GM12878 (cell line): Measurements from ENCODE around the gene MDM4. TPM values are rescaled to one million over a fixed set of nuclear protein-coding genes. Genes with fewer than 3 reads are reported as not detected.

Experiments used
- ATAC-seq: fragments of 200-7000 bp; cut with Tn5 transposase; 3 replicates; pipeline ENCODE4 v1.9.1; 2020; ENCODE audit warnings: mild to moderate bottlenecking, moderate library complexity
- BruUV-seq: library from RNA; stranded (reverse); fragments of 400-500 nt; replicated peaks from 2 replicates; lab custom pipeline; 2021; lab: Mats Ljungman, UMichigan
- CTCF ChIA-PET: fragments of 300-600 bp; sonication (Branson Sonifier 250); formaldehyde crosslinking; extraction: SDS; loops from one replicate; lab custom pipeline; 2021; ENCODE audit warnings: inconsistent platforms; lab: Yijun Ruan, JAX
- POLR2A ChIA-PET: fragments of 350-600 bp; formaldehyde crosslinking; extraction: SDS; loops from one replicate; lab custom pipeline; 2021; ENCODE audit warnings: inconsistent platforms; lab: Charles Lee
- RAD21 ChIA-PET: fragments of 300-600 bp; sonication (Branson Sonifier 250); formaldehyde crosslinking; loops from one replicate; lab custom pipeline; 2023; ENCODE audit warnings: antibody characterized with exemption; ENCODE audit not compliant: unreplicated experiment; lab: Charles Lee
- SMC1A ChIA-PET: fragments of 300-600 bp; sonication (Branson Sonifier 250); formaldehyde crosslinking; loops from one replicate; lab custom pipeline; 2023; ENCODE audit not compliant: unreplicated experiment, uncharacterized antibody; lab: Charles Lee
- DNase-seq: peaks from one replicate; pipeline ENCODE4 v3.0.0-alpha.2; 2011; ENCODE audit warnings: low read depth, low spot score
- FAIRE-seq: peaks from 3 replicates; lab custom pipeline; 2011; peaks lifted over from hg19 to GRCh38; lab: Jason Lieb, UNC
- H2AFZ ChIP-seq: 2 replicates; pipeline ENCODE4 v1.6.0; 2011; ENCODE audit warnings: low read depth, low read length, control low read depth; ENCODE audit not compliant: control insufficient read depth
- H3K27ac ChIP-seq: 2 replicates; pipeline ENCODE4 v1.5.1; 2011; ENCODE audit warnings: control low read depth; ENCODE audit not compliant: control insufficient read depth, insufficient read depth
- H3K27me3 ChIP-seq, 2 experiments: replicated peaks in 1 of 2; 2 replicates each; pipeline versions ENCODE4 v1.6.0 to v1.6.1; 2011; ENCODE audit warnings: low read length in 1 of 2; ENCODE audit not compliant: control insufficient read depth in 2 of 2, insufficient read depth in 2 of 2
- H3K36me3 ChIP-seq, 2 experiments: 2 replicates each; pipeline ENCODE4 v1.5.1; 2011; ENCODE audit warnings: low read length in 1 of 2; ENCODE audit not compliant: control insufficient read depth in 2 of 2, insufficient read depth in 2 of 2
- H3K4me1 ChIP-seq: 2 replicates; pipeline ENCODE4 v1.6.1; 2011; ENCODE audit warnings: mild to moderate bottlenecking, low read length, moderate library complexity, mixed read lengths; ENCODE audit not compliant: control insufficient read depth, insufficient read depth
- H3K4me2 ChIP-seq: 2 replicates; pipeline ENCODE4 v1.6.0; 2011; ENCODE audit warnings: control low read depth; ENCODE audit not compliant: control insufficient read depth, insufficient read depth
- H3K4me3 ChIP-seq: fragments of 200-600 bp; sonication (generic); 2 replicates; pipeline ENCODE4 v1.5.1; 2016
- H3K79me2 ChIP-seq: 2 replicates; pipeline ENCODE4 v1.6.0; 2011; ENCODE audit warnings: low read length; ENCODE audit not compliant: control insufficient read depth, insufficient read depth
- H3K9ac ChIP-seq: 2 replicates; pipeline ENCODE4 v1.8.0; 2011; ENCODE audit warnings: low read length, control low read depth, mixed read lengths; ENCODE audit not compliant: control insufficient read depth, insufficient read depth
- H3K9me3 ChIP-seq: replicated peaks from 3 replicates; pipeline ENCODE4 v1.5.1; 2011; ENCODE audit warnings: mild to moderate bottlenecking, low read length; ENCODE audit not compliant: control insufficient read depth, insufficient read depth
- H4K20me1 ChIP-seq: 2 replicates; pipeline ENCODE4 v1.6.0; 2011; ENCODE audit not compliant: control insufficient read depth, insufficient read depth
- BACH1 ChIP-seq: fragments of 450-650 bp; IDR thresholded peaks from 2 replicates; pipeline ENCODE4 v1.6.1; 2017; ENCODE audit warnings: mild to moderate bottlenecking, borderline replicate concordance
- CREM ChIP-seq: IDR thresholded peaks from 2 replicates; pipeline ENCODE4 v1.6.1; 2014; ENCODE audit warnings: antibody characterized with exemption, low read depth
- DPF2 ChIP-seq: fragments of 450-650 bp; IDR thresholded peaks from 2 replicates; pipeline ENCODE4 v1.6.1; 2017; ENCODE audit warnings: mild to moderate bottlenecking
- FOS ChIP-seq: IDR thresholded peaks from 3 replicates; pipeline ENCODE4 v1.6.1; 2011; ENCODE audit warnings: borderline replicate concordance; ENCODE audit not compliant: insufficient read length; ENCODE audit errors: extremely low read depth
- NR2F1 ChIP-seq: fragments of 450-650 bp; conservative IDR thresholded peaks from 2 replicates; pipeline ENCODE4 v1.6.1; 2017; ENCODE audit warnings: mild to moderate bottlenecking
- POLR2A ChIP-seq: IDR thresholded peaks from 2 replicates; pipeline ENCODE4 v1.6.1; 2011; ENCODE audit warnings: low read depth, mild to moderate bottlenecking, low read length
- RB1 ChIP-seq: fragments of 450-650 bp; formaldehyde crosslinking; IDR thresholded peaks from 2 replicates; pipeline ENCODE4 v1.6.1; 2017; ENCODE audit warnings: mild to moderate bottlenecking, borderline replicate concordance
- SPI1 ChIP-seq: IDR thresholded peaks from 2 replicates; pipeline ENCODE4 v1.6.1; 2011; ENCODE audit warnings: low read depth, mild to moderate bottlenecking, low read length, moderate library complexity, borderline replicate concordance; ENCODE audit not compliant: insufficient read depth
- WGBS: methylation state at CpG from one replicate; pipeline ENCODE4 v1.1.6; 2016; ENCODE audit warnings: low lambda C conversion rate; ENCODE audit not compliant: insufficient replicate concordance, insufficient coverage; ENCODE audit errors: missing lambda C conversion rate; 5-methylcytosine and 5-hydroxymethylcytosine counted together
- in situ Hi-C: fragments of 300-500 bp; cut with MboI; formaldehyde crosslinking; loops from 9 replicates; pipeline ENCODE4 v1.14.3; 2018; ENCODE audit warnings: mixed read lengths
- intact Hi-C: fragments of 100-400 bp; cut with micrococcal nuclease; formaldehyde crosslinking; loops from one replicate; pipeline ENCODE4 v1.14.2; 2022; ENCODE audit not compliant: unreplicated experiment
- polyA plus RNA-seq, 11 experiments: library from polyadenylated mRNA; depleted of rRNA in 4 of 11; unstranded in 6 of 11; stranded (reverse) in 5 of 11; fragments of >200 nt; fragmentation: Nextera tagmentation in 4 of 11; fragmentation: Illumina TruSeq in 1 of 11; extraction: Ambion mirVana in 4 of 11; extraction: Trizol in 1 of 11; gene quantifications; 1 replicate in 1 of 11; 2 replicates in 10 of 11; pipeline versions ENCODE4 v1.2.1 to v1.2.3, GENCODE V29; 2011 to 2016; ENCODE audit warnings: inconsistent platforms in 2 of 11, missing spikeins in 2 of 11, low read depth in 1 of 11
- total RNA-seq, 4 experiments: library from RNA; depleted of rRNA in 3 of 4; stranded (reverse); fragments of >200 nt in 3 of 4; fragmentation: Illumina TruSeq in 1 of 4; extraction: Trizol in 1 of 4; gene quantifications; 2 replicates each; pipeline versions ENCODE4 v1.2.1 to v1.2.3, GENCODE V29; 2013 to 2021

Gene MDM4
- total and polyA plus RNA-seq, 10 of the 15 experiments (the other 5 are each of a cell fraction or from before 2014, with no cell fraction given) = 2.5 to 74.4 (median 22.7) TPM

- H3K9me3 ChIP-seq = no peaks in the 10 kb centered on the region; the same call in 1 of the 3 replicates
- intact Hi-C loops (loop anchor here (2.0 kb wide), 1 partner anchor 14 kb away; no protein-coding TSS in a partner anchor), in situ Hi-C loops (no loop called here)
- no peaks in the 10 kb centered on the region for H4K20me1 ChIP-seq
- H2AFZ ChIP-seq = no peak overlapping the region
- H3K36me3 ChIP-seq = peaks cover 19 to 43% of the 10 kb centered on the region in 2 experiments
- peak overlapping the region; percentile 50 for H3K27ac ChIP-seq
- peaks cover 16% of the 10 kb centered on the region; the same call in 1 of the 2 replicates for H3K4me1 ChIP-seq
- POLR2A ChIA-PET = interaction anchor here (0.9 to 2.2 kb wide), 4 partner anchors 10 to 30 kb away, joined by 3 to 9 read pairs (median 6); no protein-coding TSS in a partner anchor
- CTCF ChIA-PET = interaction anchor here (0.7 to 2.2 kb wide), 11 partner anchors 12 to 339 kb away, joined by 3 to 7 read pairs (median 3); no protein-coding TSS in a partner anchor
- RAD21 ChIA-PET = interaction anchor here (1.0 kb wide), 2 partner anchors 29 to 38 kb away, joined by 3 read pairs; no protein-coding TSS in a partner anchor
- no peak for FAIRE-seq
- TF ChIP-seq POLR2A (no peak), BACH1 (no peak), RB1 (no peak), SPI1 (no peak), NR2F1 (no peak), CREM (no peak)
- H3K4me2 ChIP-seq = peak overlapping the region; percentile 76
- H3K27me3 ChIP-seq = no peaks in the 10 kb centered on the region
- H3K79me2 ChIP-seq = no peaks in the 10 kb centered on the region; the same call in none of the 2 replicates
- BruUV-seq = no TSS peak
- SMC1A ChIA-PET = interaction anchor here (0.8 to 2.5 kb wide), 8 partner anchors 9 to 262 kb away, joined by 3 to 15 read pairs (median 4); no protein-coding TSS in a partner anchor
- DNase-seq = no peak
- ATAC-seq = no peak
- H3K4me3 ChIP-seq = no peak overlapping the region; the same call in 1 of the 2 replicates
- H3K9ac ChIP-seq = no peak overlapping the region
- 98% methylated on average over 2 of the region's 2 CpGs for WGBS
Observed at GRCh38 chr1:204545202-204545601, 29.0 kb downstream of the MDM4 start.

GRCh38 chr1:204545881-204546280 is 29.7 kb downstream of the MDM4 start:
- H3K9me3 ChIP-seq = no peaks in the 10 kb centered on the region; the same call in 1 of the 3 replicates
- CTCF ChIA-PET = interaction anchor here (0.9 to 2.2 kb wide), 4 partner anchors 9 to 261 kb away, joined by 3 to 7 read pairs (median 5); no protein-coding TSS in a partner anchor
- H3K4me1 ChIP-seq = peaks cover 16% of the 10 kb centered on the region; the same call in 1 of the 2 replicates
- H2AFZ ChIP-seq = no peak overlapping the region
- peak; percentile 60 for ATAC-seq
- POLR2A ChIA-PET = interaction anchor here (0.6 to 2.2 kb wide), 2 partner anchors 9 to 15 kb away, joined by 3 to 9 read pairs; no protein-coding TSS in a partner anchor
- no peak for DNase-seq
- no peak for TF ChIP-seq DPF2
- no peak for TF ChIP-seq FOS
- no peaks in the 10 kb centered on the region; the same call in none of the 2 replicates for H3K79me2 ChIP-seq
- H3K27ac ChIP-seq = peak overlapping the region; percentile 50; the same call in 1 of the 2 replicates
- no peak overlapping the region for H3K9ac ChIP-seq
- H3K36me3 ChIP-seq = peaks cover 18 to 42% of the 10 kb centered on the region in 2 experiments
- in situ Hi-C loops = no loop called here
- peak overlapping the region; percentile 17; the same call in 1 of the 2 replicates for H3K4me3 ChIP-seq
- H3K27me3 ChIP-seq = no peaks in the 10 kb centered on the region
- no peaks in the 10 kb centered on the region for H4K20me1 ChIP-seq
- WGBS = 0% methylated on average over 2 of the region's 2 CpGs
- RAD21 ChIA-PET = interaction anchor here (0.7 to 0.8 kb wide), 2 partner anchors 30 to 262 kb away, joined by 3 read pairs; partner anchors contain the start of gene MDM4
- intact Hi-C loops = loop anchor here (2.0 kb wide), 1 partner anchor 15 kb away; no protein-coding TSS in a partner anchor
- SMC1A ChIA-PET = interaction anchor here (0.7 to 2.5 kb wide), 6 partner anchors 11 to 261 kb away, joined by 3 to 15 read pairs (median 4); no protein-coding TSS in a partner anchor
- no peak for FAIRE-seq
- no TSS peak for BruUV-seq
- peak overlapping the region; percentile 76 for H3K4me2 ChIP-seq
